Type B pancreatic cell (in vitro differentiated cells): ENCODE data around the gene SHISA2. TPM values are rescaled to one million over a fixed set of nuclear protein-coding genes. Genes with fewer than 3 reads are reported as not detected.
"Not testable (repeated sequence)": the region's sequence is repeated elsewhere in the genome, so short reads cannot be mapped to it uniquely, and the experiment has no call there.

Experiments
- DNase-seq: peaks from one replicate; pipeline ENCODE4 v3.0.0; 2021; ENCODE audit warnings: mixed read lengths; ENCODE audit not compliant: unreplicated experiment; ENCODE audit errors: extremely low spot score
- H3K27ac Mint-ChIP-seq: 2 replicates; pipeline ENCODE4 v1.8.0; 2021; ENCODE audit warnings: mild to moderate bottlenecking, mixed read lengths
- H3K27me3 Mint-ChIP-seq: 2 replicates; pipeline ENCODE4 v1.8.0; 2021; ENCODE audit warnings: mixed read lengths
- H3K36me3 Mint-ChIP-seq: 2 replicates; pipeline ENCODE4 v1.8.0; 2021; ENCODE audit warnings: mixed read lengths
- H3K4me1 Mint-ChIP-seq: one replicate; pipeline ENCODE4 v1.8.0; 2021; ENCODE audit warnings: mixed read lengths; ENCODE audit not compliant: unreplicated experiment
- H3K4me3 Mint-ChIP-seq: 2 replicates; pipeline ENCODE4 v1.8.0; 2021; ENCODE audit warnings: mild to moderate bottlenecking, mixed read lengths
- H3K9me3 Mint-ChIP-seq: 2 replicates; pipeline ENCODE4 v1.8.0; 2021; ENCODE audit warnings: mixed read lengths
- long read RNA-seq: library from polyadenylated mRNA; unstranded; transcript quantifications from one replicate; pipeline ENCODE4 v2.0.0, GENCODE V29; 2020
- total RNA-seq: library from RNA; stranded (reverse); gene quantifications from 2 replicates; pipeline ENCODE4 v1.2.1, GENCODE V29; 2021; ENCODE audit warnings: low replicate concordance
- TF ChIP-seq, protein P1 (sequence below): fragments of 200-600 bp; sonication (generic); conservative IDR thresholded peaks from 2 replicates; pipeline ENCODE4 v1.5.0; 2021; ENCODE audit warnings: antibody characterized with exemption, mild to moderate bottlenecking

SHISA2 gene
- 10.0 and 25.7 TPM in 2 replicates for total RNA-seq
- long read RNA-seq, partial matches to known transcripts: 0 of 2 reads
- long read RNA-seq, other reads (novel, unspliced or antisense): 2 of 2 reads

DNA sequence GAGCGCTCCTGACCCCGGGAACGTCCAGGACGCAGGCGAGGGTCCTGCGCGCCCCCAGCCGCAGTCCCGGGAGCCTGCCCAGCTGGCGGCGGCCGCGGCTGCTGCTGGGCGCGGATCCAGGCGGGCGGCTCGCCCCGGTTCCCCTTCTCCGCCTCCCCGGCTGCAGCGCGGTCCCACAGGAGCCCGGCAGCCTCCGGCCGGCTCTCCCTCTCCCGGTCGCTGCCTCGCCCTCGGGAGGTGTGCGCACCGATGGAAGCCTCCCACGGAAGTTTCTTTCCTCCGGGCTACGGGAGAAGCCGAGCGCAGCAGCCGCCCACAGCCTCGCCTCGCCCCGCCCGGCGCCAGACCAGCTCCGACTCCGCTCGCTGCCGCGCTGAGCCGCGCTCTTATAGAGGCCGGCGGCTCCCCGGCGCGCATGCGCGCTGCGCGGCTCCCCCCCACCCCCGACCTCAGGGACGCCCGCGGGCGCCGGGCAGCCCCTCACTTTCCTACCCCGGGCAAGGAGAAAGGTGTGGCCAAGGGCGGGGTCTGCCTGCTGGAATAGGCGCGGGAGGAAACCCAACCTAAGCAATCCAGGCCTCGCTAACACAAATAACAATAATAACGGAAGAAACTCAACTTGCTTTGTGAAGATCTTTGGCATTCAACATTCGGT, at the start of gene SHISA2:
TSS of gene SHISA2 (minus strand) at position 360 of the 655 bp plus-strand sequence. CDS start 1,041 bp downstream, outside the sequence.
- TF ChIP-seq, protein P1, sequence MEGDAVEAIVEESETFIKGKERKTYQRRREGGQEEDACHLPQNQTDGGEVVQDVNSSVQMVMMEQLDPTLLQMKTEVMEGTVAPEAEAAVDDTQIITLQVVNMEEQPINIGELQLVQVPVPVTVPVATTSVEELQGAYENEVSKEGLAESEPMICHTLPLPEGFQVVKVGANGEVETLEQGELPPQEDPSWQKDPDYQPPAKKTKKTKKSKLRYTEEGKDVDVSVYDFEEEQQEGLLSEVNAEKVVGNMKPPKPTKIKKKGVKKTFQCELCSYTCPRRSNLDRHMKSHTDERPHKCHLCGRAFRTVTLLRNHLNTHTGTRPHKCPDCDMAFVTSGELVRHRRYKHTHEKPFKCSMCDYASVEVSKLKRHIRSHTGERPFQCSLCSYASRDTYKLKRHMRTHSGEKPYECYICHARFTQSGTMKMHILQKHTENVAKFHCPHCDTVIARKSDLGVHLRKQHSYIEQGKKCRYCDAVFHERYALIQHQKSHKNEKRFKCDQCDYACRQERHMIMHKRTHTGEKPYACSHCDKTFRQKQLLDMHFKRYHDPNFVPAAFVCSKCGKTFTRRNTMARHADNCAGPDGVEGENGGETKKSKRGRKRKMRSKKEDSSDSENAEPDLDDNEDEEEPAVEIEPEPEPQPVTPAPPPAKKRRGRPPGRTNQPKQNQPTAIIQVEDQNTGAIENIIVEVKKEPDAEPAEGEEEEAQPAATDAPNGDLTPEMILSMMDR: no peak
- no peak for DNase-seq
- H3K27ac Mint-ChIP-seq: peak within 1 kb of the TSS; percentile 65
- H3K4me3 Mint-ChIP-seq: peak within 1 kb of the TSS; percentile 79
- H3K4me1 Mint-ChIP-seq: no peaks in the 10 kb centered on the region
- H3K9me3 Mint-ChIP-seq: no peaks in the 10 kb centered on the region
- H3K27me3 Mint-ChIP-seq: peaks cover 53% of the 10 kb centered on the region
- H3K36me3 Mint-ChIP-seq: no peaks in the 10 kb centered on the region

DNA sequence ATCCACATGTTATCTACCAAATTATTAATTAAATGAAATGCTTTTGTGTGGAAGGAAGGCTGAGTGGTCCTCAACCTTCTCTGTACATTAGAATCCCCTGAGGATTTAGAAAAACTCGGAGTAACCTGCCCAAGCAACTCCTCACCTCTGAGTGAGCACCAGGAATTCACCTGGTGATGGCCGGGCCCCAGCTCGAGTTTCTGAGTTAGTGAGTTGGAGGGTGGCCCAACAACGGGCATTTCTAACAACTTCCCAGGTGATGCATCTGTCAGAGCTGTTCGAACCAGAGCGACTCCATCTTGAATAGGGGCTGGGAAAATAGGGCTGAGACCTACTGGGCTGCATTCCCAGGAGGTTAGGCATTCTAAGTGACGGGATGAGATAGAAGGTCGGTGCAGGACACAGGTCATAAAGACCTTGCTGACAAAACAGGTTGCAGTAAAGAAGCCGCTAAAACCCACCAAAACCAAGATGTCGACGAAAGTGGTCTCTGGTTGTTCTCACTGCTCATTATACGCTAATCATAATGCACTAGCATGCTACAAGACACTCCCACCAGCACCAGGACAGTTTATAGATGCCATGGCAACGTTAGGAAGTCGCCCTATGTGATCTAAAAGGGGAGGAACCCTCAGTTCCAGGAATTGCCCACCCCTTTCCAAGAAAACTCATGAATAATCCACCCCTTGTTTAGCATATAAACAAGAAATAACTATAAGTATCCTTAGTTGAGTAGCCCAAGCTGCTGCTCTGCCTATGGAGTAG, 44.2 kb upstream of the SHISA2 start:
- Mint-ChIP-seq H3K27ac (no peak overlapping the region), H3K4me3 (no peak overlapping the region), H3K36me3 (no peaks in the 10 kb centered on the region), H3K27me3 (peaks cover 8% of the 10 kb centered on the region), H3K9me3 (no peaks in the 10 kb centered on the region), H3K4me1 (no peaks in the 10 kb centered on the region)
- DNase-seq: no peak
- TF ChIP-seq, protein P1: no peak

DNA sequence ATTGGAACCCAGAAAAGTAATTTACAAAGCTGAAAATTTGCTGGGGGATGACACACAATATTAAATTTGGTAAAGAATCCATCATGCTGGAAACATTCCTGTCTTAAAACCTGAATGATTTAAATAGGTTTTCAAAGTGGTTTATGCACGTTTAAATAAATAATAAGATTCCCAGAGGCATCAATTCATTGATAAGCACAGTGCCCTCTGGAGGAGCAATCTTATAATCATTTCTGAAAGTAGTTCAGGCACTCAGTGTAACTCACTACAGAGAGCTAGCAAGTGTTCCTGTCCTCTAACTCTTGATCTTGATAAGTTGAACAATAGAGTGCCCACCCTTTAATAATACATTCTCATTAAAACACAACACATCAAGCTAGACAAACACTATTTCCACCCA, 43.5 kb upstream of the SHISA2 start:
- H3K27ac Mint-ChIP-seq: no peak overlapping the region
- H3K9me3 Mint-ChIP-seq: no peaks in the 10 kb centered on the region
- no peaks in the 10 kb centered on the region for H3K36me3 Mint-ChIP-seq
- TF ChIP-seq, protein P1: peak; percentile 31
- H3K4me1 Mint-ChIP-seq: no peaks in the 10 kb centered on the region
- H3K27me3 Mint-ChIP-seq: peaks cover 8% of the 10 kb centered on the region
- H3K4me3 Mint-ChIP-seq: no peak overlapping the region
- DNase-seq: no peak

DNA sequence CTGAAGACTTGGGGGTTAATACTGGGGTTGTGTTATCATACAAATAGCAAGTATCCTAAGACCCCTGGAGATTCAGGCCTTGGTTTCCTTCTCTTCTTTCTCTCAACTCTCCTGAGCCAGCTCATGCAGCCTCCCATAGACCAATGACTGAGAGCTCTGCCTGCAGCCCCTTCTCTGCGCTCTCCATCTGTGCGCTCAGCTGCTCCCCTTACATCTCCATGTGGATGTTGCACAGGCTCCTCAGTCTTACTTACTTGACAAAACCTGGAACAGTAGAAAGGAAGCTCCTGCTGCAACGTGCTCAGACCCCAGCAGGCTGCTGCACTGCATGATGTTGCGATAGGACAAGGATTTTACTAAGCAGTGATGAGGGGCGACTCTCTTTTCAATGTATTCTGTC, 25.0 kb upstream of the SHISA2 start:
- not testable (repeated sequence) for H3K27ac Mint-ChIP-seq, H3K4me1 Mint-ChIP-seq, H3K4me3 Mint-ChIP-seq, DNase-seq, H3K36me3 Mint-ChIP-seq, H3K9me3 Mint-ChIP-seq
- H3K27me3 Mint-ChIP-seq: peaks cover 12% of the 10 kb centered on the region

DNA sequence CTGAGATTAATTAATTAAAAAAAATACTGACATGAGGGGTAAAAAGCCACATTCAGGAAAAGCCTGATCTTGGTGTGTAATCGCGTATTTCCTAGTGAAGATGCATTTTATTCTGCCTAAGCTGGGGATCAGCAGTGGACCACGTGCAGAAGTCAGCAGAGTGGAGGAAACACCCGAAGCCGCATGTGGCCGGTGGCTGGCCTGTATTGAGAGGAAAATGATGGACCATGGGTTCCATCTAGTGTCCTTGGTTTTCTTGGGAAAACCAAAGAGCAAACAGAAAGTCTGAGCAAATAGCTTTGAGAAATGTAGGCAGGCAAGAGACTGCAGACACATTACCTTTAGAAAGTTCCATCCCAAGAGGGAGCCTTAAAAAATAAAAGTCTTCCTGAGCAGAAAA, 23.7 kb upstream of the SHISA2 start:
- H3K9me3 Mint-ChIP-seq: no peaks in the 10 kb centered on the region
- no peak overlapping the region for H3K27ac Mint-ChIP-seq
- H3K4me1 Mint-ChIP-seq: peaks cover 9% of the 10 kb centered on the region
- DNase-seq: no peak
- TF ChIP-seq, protein P1: peak; percentile 26
- no peaks in the 10 kb centered on the region for H3K36me3 Mint-ChIP-seq
- no peak overlapping the region for H3K4me3 Mint-ChIP-seq
- peaks cover 11% of the 10 kb centered on the region for H3K27me3 Mint-ChIP-seq

DNA sequence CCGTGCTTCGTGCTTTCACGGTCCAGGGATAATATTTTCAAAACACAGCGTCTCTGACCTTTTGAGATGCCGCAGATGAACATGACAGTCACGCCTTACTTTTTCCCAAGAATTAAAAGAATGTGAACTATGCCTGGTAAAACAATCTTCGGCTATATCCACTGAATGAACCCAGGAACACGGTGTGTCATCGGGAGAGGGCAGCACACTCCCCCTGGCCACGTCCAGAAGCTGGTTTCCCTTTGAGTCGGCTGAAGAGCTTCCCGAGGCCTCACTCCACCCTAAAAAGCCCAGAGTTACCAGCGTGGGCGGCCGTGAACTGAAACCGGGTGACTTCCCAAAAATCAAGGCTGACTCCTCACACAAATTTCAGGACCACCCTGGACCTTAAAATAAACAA, 22.9 kb upstream of the SHISA2 start:
- H3K27me3 Mint-ChIP-seq: peaks cover 11% of the 10 kb centered on the region
- no peak for DNase-seq
- H3K27ac Mint-ChIP-seq: no peak overlapping the region
- no peaks in the 10 kb centered on the region for H3K9me3 Mint-ChIP-seq
- no peaks in the 10 kb centered on the region for H3K36me3 Mint-ChIP-seq
- no peak overlapping the region for H3K4me3 Mint-ChIP-seq
- TF ChIP-seq, protein P1: no peak
- H3K4me1 Mint-ChIP-seq: peaks cover 9% of the 10 kb centered on the region
